ENCODE results near the gene SARNP.

DNA sequence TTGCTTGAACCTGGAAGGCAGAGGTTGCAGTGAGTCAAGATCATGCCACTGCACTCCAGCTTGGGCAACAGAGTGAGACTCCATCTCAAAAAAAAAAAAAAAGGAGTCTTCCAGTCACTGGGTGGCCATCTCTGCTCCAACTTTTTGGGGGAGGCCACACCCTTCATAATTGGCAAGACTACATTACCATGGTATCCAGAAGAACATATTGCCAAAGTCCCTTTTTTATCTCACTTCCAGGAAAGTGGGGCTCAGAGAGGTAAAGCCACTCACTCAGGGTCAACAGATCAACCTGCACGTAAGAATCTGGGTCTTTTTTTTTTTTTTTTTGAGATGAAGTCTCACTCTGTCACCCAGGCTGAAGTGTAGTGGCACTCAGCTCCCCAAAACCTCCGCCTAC, 83.7 kb downstream of the SARNP start:
- TF ChIP-seq, protein P1, sequence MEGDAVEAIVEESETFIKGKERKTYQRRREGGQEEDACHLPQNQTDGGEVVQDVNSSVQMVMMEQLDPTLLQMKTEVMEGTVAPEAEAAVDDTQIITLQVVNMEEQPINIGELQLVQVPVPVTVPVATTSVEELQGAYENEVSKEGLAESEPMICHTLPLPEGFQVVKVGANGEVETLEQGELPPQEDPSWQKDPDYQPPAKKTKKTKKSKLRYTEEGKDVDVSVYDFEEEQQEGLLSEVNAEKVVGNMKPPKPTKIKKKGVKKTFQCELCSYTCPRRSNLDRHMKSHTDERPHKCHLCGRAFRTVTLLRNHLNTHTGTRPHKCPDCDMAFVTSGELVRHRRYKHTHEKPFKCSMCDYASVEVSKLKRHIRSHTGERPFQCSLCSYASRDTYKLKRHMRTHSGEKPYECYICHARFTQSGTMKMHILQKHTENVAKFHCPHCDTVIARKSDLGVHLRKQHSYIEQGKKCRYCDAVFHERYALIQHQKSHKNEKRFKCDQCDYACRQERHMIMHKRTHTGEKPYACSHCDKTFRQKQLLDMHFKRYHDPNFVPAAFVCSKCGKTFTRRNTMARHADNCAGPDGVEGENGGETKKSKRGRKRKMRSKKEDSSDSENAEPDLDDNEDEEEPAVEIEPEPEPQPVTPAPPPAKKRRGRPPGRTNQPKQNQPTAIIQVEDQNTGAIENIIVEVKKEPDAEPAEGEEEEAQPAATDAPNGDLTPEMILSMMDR (IDR thresholded peaks at IDR 0.05) = no peak
- TF ChIP-seq POLR2A (IDR thresholded peaks at IDR 0.05) = no peak

Data from transverse colon (tissue), 3 donors.